HFF-Myc (cell line): Measurements from ENCODE around the gene SCRN1.

Experiments used
- DNase-seq: peaks from one replicate; pipeline ENCODE4 v3.0.0-alpha.2; 2011; ENCODE audit warnings: low read depth; ENCODE audit errors: extremely low read depth
- H3K4me3 ChIP-seq: replicated peaks from 2 replicates; pipeline ENCODE4 v1.5.1; 2011; ENCODE audit warnings: low read depth, mild to moderate bottlenecking, control low read depth, low read length
- CTCF ChIP-seq: IDR thresholded peaks from 2 replicates; pipeline ENCODE4 v1.5.1; 2012; ENCODE audit warnings: mild to moderate bottlenecking, low read depth, low read length, control low read depth; ENCODE audit errors: missing control alignments

SCRN1 gene

GRCh38 chr7:30028749-30029635 lies 39.4 kb upstream of the SCRN1 start:
- DNase-seq, result no peak

GRCh38 chr7:30028216-30028748 lies 38.7 kb upstream of the SCRN1 start, which contains the start of gene PLEKHA8:
Gene PLEKHA8 (plus strand): TSS chr7:30028412. CDS start chr7:30028763, 351 bp downstream.
- no peak for TF ChIP-seq CTCF
- peak within 1 kb of the TSS; percentile 89 for H3K4me3 ChIP-seq
- DNase-seq, result no peak

More at GRCh38 chr7:30028749-30029635, 39.4 kb upstream of the SCRN1 start:
- H3K4me3 ChIP-seq, result peak overlapping the region; percentile 89
- no peak for TF ChIP-seq CTCF

GRCh38 chr7:30027740-30028215 lies 38.2 kb upstream of the SCRN1 start:
- DNase-seq, result no peak
- H3K4me3 ChIP-seq, result peak overlapping the region; percentile 89
- TF ChIP-seq CTCF, result no peak

GRCh38 chr7:30027065-30027456 lies 37.5 kb upstream of the SCRN1 start:
- H3K4me3 ChIP-seq, result peak overlapping the region; percentile 89
- no peak for TF ChIP-seq CTCF
- no peak for DNase-seq

GRCh38 chr7:30026229-30027064 lies 36.8 kb upstream of the SCRN1 start, which contains the start of gene FKBP14:
Gene FKBP14 (minus strand): TSS chr7:30026702. CDS start chr7:30026508, 194 bp downstream.
- DNase-seq, result peak; percentile 99
- H3K4me3 ChIP-seq, result peak within 1 kb of the TSS; percentile 89
- TF ChIP-seq CTCF, result no peak

- no peak for TF ChIP-seq CTCF
- no peak for DNase-seq
- 0 out of 2 replicates have a peak overlapping the region, but pooled peaks have one; percentile 4 for H3K4me3 ChIP-seq
Observed at GRCh38 chr7:30023524-30023923, 33.9 kb upstream of the SCRN1 start.
